ENCODE measurements around the gene CITED4. TPM values are rescaled to one million over a fixed set of nuclear protein-coding genes. Genes with fewer than 3 reads are reported as not detected.

The CITED4 gene
- total RNA-seq, 1 experiment from 2014 or later, result 10.6 TPM

DNA sequence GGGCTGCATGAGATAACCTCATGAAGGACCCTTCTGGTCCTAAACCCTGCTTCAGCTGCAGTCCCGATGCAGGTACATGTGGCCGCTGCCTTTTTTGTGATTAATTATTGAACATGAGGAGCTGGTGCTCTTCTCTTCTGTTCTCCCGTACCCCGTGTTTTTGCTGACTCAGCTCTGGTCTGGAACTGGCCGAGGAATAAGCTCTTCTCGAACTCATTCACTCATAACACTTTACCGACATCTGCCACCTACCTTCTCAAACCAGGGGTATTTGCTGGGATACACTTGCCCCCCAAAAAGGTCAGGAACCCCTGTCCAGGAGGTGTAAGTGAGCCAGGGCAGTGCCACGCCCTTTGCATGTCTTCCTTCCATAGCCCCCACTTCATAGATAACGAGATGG lies 46.7 kb downstream of the CITED4 start:
- ChIA-PET POLR2A (ENCODE audit: unreplicated experiment) (no interaction called here), CTCF (no interaction called here)
- TF ChIP-seq EZH2 (IDR thresholded peaks at IDR 0.05; ENCODE audit: low read length, unreplicated experiment) (no peak), EZH2phosphoT487 (IDR thresholded peaks at IDR 0.05; ENCODE audit: borderline replicate concordance, low read length) (no peak)
- TF ChIP-seq, protein P1, sequence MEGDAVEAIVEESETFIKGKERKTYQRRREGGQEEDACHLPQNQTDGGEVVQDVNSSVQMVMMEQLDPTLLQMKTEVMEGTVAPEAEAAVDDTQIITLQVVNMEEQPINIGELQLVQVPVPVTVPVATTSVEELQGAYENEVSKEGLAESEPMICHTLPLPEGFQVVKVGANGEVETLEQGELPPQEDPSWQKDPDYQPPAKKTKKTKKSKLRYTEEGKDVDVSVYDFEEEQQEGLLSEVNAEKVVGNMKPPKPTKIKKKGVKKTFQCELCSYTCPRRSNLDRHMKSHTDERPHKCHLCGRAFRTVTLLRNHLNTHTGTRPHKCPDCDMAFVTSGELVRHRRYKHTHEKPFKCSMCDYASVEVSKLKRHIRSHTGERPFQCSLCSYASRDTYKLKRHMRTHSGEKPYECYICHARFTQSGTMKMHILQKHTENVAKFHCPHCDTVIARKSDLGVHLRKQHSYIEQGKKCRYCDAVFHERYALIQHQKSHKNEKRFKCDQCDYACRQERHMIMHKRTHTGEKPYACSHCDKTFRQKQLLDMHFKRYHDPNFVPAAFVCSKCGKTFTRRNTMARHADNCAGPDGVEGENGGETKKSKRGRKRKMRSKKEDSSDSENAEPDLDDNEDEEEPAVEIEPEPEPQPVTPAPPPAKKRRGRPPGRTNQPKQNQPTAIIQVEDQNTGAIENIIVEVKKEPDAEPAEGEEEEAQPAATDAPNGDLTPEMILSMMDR (conservative IDR thresholded peaks at IDR 0.05; ENCODE audit: low read depth, low read length), result no peak
- DNase-seq (no peak), ATAC-seq (no peak)
- Histone ChIP-seq H3K36me3 (ENCODE audit: low read depth, low read length) (no peaks in the 10 kb centered on the region), H3K4me3 (ENCODE audit: low read length) (no peak overlapping the region), H3K27me3 (ENCODE audit: low read length) (no peaks in the 10 kb centered on the region), H3K9me3 (ENCODE audit: low read length) (no peaks in the 10 kb centered on the region), H3K4me1 (ENCODE audit: insufficient read depth, low read length) (no peaks in the 10 kb centered on the region), H2AFZ (ENCODE audit: low read length) (no peak overlapping the region), H3K9ac (ENCODE audit: low read length) (no peak overlapping the region), H3K4me2 (ENCODE audit: low read length) (no peak overlapping the region), H4K20me1 (ENCODE audit: low read length) (no peaks in the 10 kb centered on the region), H3F3A (ENCODE audit: low read length, unreplicated experiment) (no peaks in the 10 kb centered on the region), H3K9me2 (replicated peaks; ENCODE audit: low read length) (no peaks in the 10 kb centered on the region), H3K79me2 (ENCODE audit: low read length) (no peaks in the 10 kb centered on the region), H3K27ac (ENCODE audit: low read length) (no peak overlapping the region)
- no TSS peak for BruUV-seq (replicated peaks)
- intact Hi-C loops (cut with micrococcal nuclease), result no loop called here

Other genes starting within 250 kb of the CITED4 start
- 2.9 and 4.2 TPM in 2 replicates for gene RIMS3, start 196.7 kb downstream of the CITED4 start, total RNA-seq (2014; rRNA removed)
- gene NFYC, start 170.7 kb downstream of the CITED4 start, total RNA-seq (2014; rRNA removed), result 49.4 and 52.6 TPM in 2 replicates
- 1.1 and 2.5 TPM in 2 replicates for gene KCNQ4, start 78.6 kb downstream of the CITED4 start, total RNA-seq (2014; rRNA removed)
- gene CTPS1, start 117.3 kb upstream of the CITED4 start, total RNA-seq (2014; rRNA removed), result 63.4 and 122 TPM in 2 replicates
- gene SLFNL1, start 159.4 kb upstream of the CITED4 start, total RNA-seq (2014; rRNA removed), result 0.12 and 0.22 TPM in 2 replicates

All from PC-3 (cell line).